ENCODE measurements around the gene ADISSP.
A peak's percentile ranks its signal among the peaks of the same experiment; 100 is the strongest.

Gene ADISSP

GRCh38 chr20:3720626-3721025 is 46.9 kb downstream of the ADISSP start:
- Histone ChIP-seq H4K8ac (ENCODE audit: low read depth, low read length) (no peak overlapping the region), H3K27me3 (ENCODE audit: insufficient read depth, low read length) (no peaks in the 10 kb centered on the region), H2BK120ac (ENCODE audit: insufficient read depth, low read length, poor library complexity) (no peak overlapping the region), H3K79me1 (ENCODE audit: low read length) (no peaks in the 10 kb centered on the region), H3K4me1 (ENCODE audit: control insufficient read depth in 1 of 2, insufficient read depth in 2 of 2, low read length in 2 of 2) (no peaks in the 10 kb centered on the region), H3K79me2 (ENCODE audit: control insufficient read depth, insufficient read depth, low read length, poor library complexity) (no peaks in the 10 kb centered on the region), H4K12ac (ENCODE audit: low read depth, low read length) (no peak overlapping the region), H3K36me3 (ENCODE audit: control insufficient read depth in 1 of 2, insufficient read depth in 2 of 2, low read length in 2 of 2) (no peaks in the 10 kb centered on the region), H2AK5ac (ENCODE audit: low read length) (no peak overlapping the region), H3K9me3 (ENCODE audit: insufficient read depth, low read depth, low read length) (no peaks in the 10 kb centered on the region), H2BK12ac (ENCODE audit: low read length) (no peak overlapping the region), H3K14ac (ENCODE audit: low read length) (no peak overlapping the region), H3K4me3 (ENCODE audit: low read depth, low read length) (no peak overlapping the region), H3K23ac (ENCODE audit: low read length) (no peak overlapping the region), H3K27ac (ENCODE audit: low read depth, low read length) (no peak overlapping the region), H3K18ac (ENCODE audit: low read length) (no peak overlapping the region), H4K91ac (ENCODE audit: low read depth, low read length) (no peak overlapping the region), H3K4me2 (ENCODE audit: low read length) (no peak overlapping the region), H3K9ac (ENCODE audit: low read length) (no peak overlapping the region), H2AFZ (ENCODE audit: insufficient read depth, low read length, poor library complexity) (no peak overlapping the region), H2BK5ac (ENCODE audit: low read depth, low read length, poor library complexity) (no peak overlapping the region), H3K4ac (ENCODE audit: low read depth, low read length) (no peak overlapping the region)
- no CpG with 5 or more reads among the region's 6 CpGs for WGBS (ENCODE audit: extremely low coverage, insufficient coverage, insufficient read length)
- DNase-seq, result no peak

DNA sequence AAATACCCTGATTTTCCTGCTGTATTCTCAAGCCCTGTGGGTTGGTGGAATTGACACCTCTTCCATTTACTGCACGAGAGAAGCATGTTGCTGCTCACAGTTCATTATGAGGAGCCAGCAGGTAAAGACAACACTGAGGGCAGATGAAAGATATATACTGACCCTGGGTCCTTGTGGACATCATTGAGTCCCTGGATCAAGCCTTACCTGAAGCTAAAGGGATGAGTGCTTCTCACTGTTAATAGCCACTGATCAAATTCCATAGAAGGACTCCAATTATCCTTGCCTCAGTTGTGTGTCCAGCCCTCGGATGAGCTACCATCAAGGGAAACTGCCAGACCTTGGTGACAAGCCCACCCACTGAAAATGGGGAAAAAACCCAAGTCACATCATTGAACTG is 47.5 kb downstream of the ADISSP start:
- Histone ChIP-seq H3K14ac (ENCODE audit: low read length) (no peak overlapping the region), H3K4me3 (ENCODE audit: low read depth, low read length) (no peak overlapping the region), H4K12ac (ENCODE audit: low read depth, low read length) (no peak overlapping the region), H3K4ac (ENCODE audit: low read depth, low read length) (no peak overlapping the region), H2AK5ac (ENCODE audit: low read length) (no peak overlapping the region), H3K23ac (ENCODE audit: low read length) (no peak overlapping the region), H2AFZ (ENCODE audit: insufficient read depth, low read length, poor library complexity) (no peak overlapping the region), H2BK5ac (ENCODE audit: low read depth, low read length, poor library complexity) (no peak overlapping the region), H2BK12ac (ENCODE audit: low read length) (no peak overlapping the region), H4K91ac (ENCODE audit: low read depth, low read length) (no peak overlapping the region), H3K9ac (ENCODE audit: low read length) (no peak overlapping the region), H3K9me3 (ENCODE audit: insufficient read depth, low read depth, low read length) (no peaks in the 10 kb centered on the region), H3K79me1 (ENCODE audit: low read length) (no peaks in the 10 kb centered on the region), H3K36me3 (ENCODE audit: control insufficient read depth in 1 of 2, insufficient read depth in 2 of 2, low read length in 2 of 2) (no peaks in the 10 kb centered on the region), H3K27ac (ENCODE audit: low read depth, low read length) (no peak overlapping the region), H4K8ac (ENCODE audit: low read depth, low read length) (no peak overlapping the region), H3K4me2 (ENCODE audit: low read length) (no peak overlapping the region), H3K27me3 (ENCODE audit: insufficient read depth, low read length) (no peaks in the 10 kb centered on the region), H3K79me2 (ENCODE audit: control insufficient read depth, insufficient read depth, low read length, poor library complexity) (no peaks in the 10 kb centered on the region), H2BK120ac (ENCODE audit: insufficient read depth, low read length, poor library complexity) (no peak overlapping the region), H3K18ac (ENCODE audit: low read length) (no peak overlapping the region), H3K4me1 (ENCODE audit: control insufficient read depth in 1 of 2, insufficient read depth in 2 of 2, low read length in 2 of 2) (no peaks in the 10 kb centered on the region)
- DNase-seq, result no peak
- WGBS (ENCODE audit: extremely low coverage, insufficient coverage, insufficient read length), result no CpG with 5 or more reads among the region's 2 CpGs

DNA sequence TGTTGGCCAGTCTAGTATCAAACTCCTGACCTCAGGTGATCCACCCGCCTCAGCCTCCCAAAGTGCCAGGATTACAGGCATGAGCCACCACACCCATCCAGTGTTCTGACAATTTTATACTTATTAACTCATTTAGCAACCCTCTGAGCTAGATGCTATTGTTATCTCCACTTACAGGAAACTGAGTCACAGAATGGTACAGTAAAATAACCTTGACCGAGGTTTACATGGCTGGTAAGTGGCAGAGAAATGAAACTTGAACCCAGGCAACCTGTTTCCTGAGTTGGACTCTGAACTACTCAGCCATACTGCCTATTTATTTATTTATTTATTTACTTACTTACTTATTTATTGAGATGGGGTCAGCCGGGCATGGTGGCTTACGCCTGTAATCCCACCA is 48.5 kb downstream of the ADISSP start:
- Histone ChIP-seq H3K4me3 (ENCODE audit: low read depth, low read length) (no peak overlapping the region), H2AK5ac (ENCODE audit: low read length) (no peak overlapping the region), H2BK120ac (ENCODE audit: insufficient read depth, low read length, poor library complexity) (no peak overlapping the region), H3K9me3 (ENCODE audit: insufficient read depth, low read depth, low read length) (no peaks in the 10 kb centered on the region), H3K4me1 (ENCODE audit: control insufficient read depth in 1 of 2, insufficient read depth in 2 of 2, low read length in 2 of 2) (no peaks in the 10 kb centered on the region), H3K4ac (ENCODE audit: low read depth, low read length) (no peak overlapping the region), H3K79me1 (ENCODE audit: low read length) (no peaks in the 10 kb centered on the region), H3K23ac (ENCODE audit: low read length) (no peak overlapping the region), H3K4me2 (ENCODE audit: low read length) (no peak overlapping the region), H3K79me2 (ENCODE audit: control insufficient read depth, insufficient read depth, low read length, poor library complexity) (no peaks in the 10 kb centered on the region), H3K27ac (ENCODE audit: low read depth, low read length) (no peak overlapping the region), H2BK5ac (ENCODE audit: low read depth, low read length, poor library complexity) (no peak overlapping the region), H2AFZ (ENCODE audit: insufficient read depth, low read length, poor library complexity) (no peak overlapping the region), H3K9ac (ENCODE audit: low read length) (no peak overlapping the region), H3K14ac (ENCODE audit: low read length) (no peak overlapping the region), H4K8ac (ENCODE audit: low read depth, low read length) (no peak overlapping the region), H3K27me3 (ENCODE audit: insufficient read depth, low read length) (no peaks in the 10 kb centered on the region), H3K36me3 (ENCODE audit: control insufficient read depth in 1 of 2, insufficient read depth in 2 of 2, low read length in 2 of 2) (no peaks in the 10 kb centered on the region), H2BK12ac (ENCODE audit: low read length) (no peak overlapping the region), H3K18ac (ENCODE audit: low read length) (no peak overlapping the region), H4K91ac (ENCODE audit: low read depth, low read length) (no peak overlapping the region), H4K12ac (ENCODE audit: low read depth, low read length) (no peak overlapping the region)
- DNase-seq, result no peak
- no CpG with 5 or more reads among the region's 4 CpGs for WGBS (ENCODE audit: extremely low coverage, insufficient coverage, insufficient read length)

- Histone ChIP-seq H3K9ac (ENCODE audit: low read length) (no peak overlapping the region), H3K4ac (ENCODE audit: low read depth, low read length) (no peak overlapping the region), H4K12ac (ENCODE audit: low read depth, low read length) (no peak overlapping the region), H2AFZ (ENCODE audit: insufficient read depth, low read length, poor library complexity) (no peak overlapping the region), H3K27ac (ENCODE audit: low read depth, low read length) (no peak overlapping the region), H3K79me1 (ENCODE audit: low read length) (no peaks in the 10 kb centered on the region), H3K14ac (ENCODE audit: low read length) (no peak overlapping the region), H2BK120ac (ENCODE audit: insufficient read depth, low read length, poor library complexity) (no peak overlapping the region), H3K9me3 (ENCODE audit: insufficient read depth, low read depth, low read length) (no peaks in the 10 kb centered on the region), H2BK12ac (ENCODE audit: low read length) (no peak overlapping the region), H4K91ac (ENCODE audit: low read depth, low read length) (no peak overlapping the region), H4K8ac (ENCODE audit: low read depth, low read length) (no peak overlapping the region), H2BK5ac (ENCODE audit: low read depth, low read length, poor library complexity) (no peak overlapping the region), H3K23ac (ENCODE audit: low read length) (no peak overlapping the region), H3K4me3 (ENCODE audit: low read depth, low read length) (no peak overlapping the region), H3K18ac (ENCODE audit: low read length) (no peak overlapping the region), H3K36me3 (ENCODE audit: control insufficient read depth in 1 of 2, insufficient read depth in 2 of 2, low read length in 2 of 2) (no peaks in the 10 kb centered on the region), H3K27me3 (ENCODE audit: insufficient read depth, low read length) (no peaks in the 10 kb centered on the region), H2AK5ac (ENCODE audit: low read length) (no peak overlapping the region), H3K4me1 (ENCODE audit: control insufficient read depth in 1 of 2, insufficient read depth in 2 of 2, low read length in 2 of 2) (no peaks in the 10 kb centered on the region), H3K79me2 (ENCODE audit: control insufficient read depth, insufficient read depth, low read length, poor library complexity) (no peaks in the 10 kb centered on the region), H3K4me2 (ENCODE audit: low read length) (no peak overlapping the region)
- WGBS (ENCODE audit: extremely low coverage, insufficient coverage, insufficient read length), result no CpG with 5 or more reads among the region's 4 CpGs
- peak; percentile 28 to 69 for DNase-seq
These were observed 51.2 kb downstream of the ADISSP start for GRCh38 chr20:3716195-3716834.

Measured in trophoblast cell (in vitro differentiated cells and primary cell).